ENCODE data around the gene FAM216B.
"Not testable (repeated sequence)": the region's sequence is repeated elsewhere in the genome, so short reads cannot be mapped to it uniquely, and the experiment has no call there.

The FAM216B gene

DNA sequence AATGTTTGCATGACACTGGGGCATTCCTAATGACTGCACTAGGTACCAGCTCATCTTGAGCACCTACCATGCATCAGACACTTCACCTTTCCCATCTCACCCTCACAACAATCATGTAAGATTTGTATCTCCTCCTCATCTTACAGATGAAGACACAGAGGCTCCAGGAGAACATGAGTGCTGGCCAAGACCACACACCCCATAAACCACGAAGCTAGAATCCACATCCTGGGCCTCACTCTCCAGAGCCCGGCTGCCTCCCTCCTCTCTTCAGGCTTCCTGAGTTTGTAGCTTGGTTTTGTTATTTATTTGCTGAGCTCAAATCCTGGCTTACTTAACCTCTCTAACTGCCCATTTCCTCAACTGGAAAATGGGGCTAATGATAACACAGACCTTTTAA, 25.9 kb downstream of the FAM216B start:
- no peaks in the 10 kb centered on the region for H3K27me3 ChIP-seq (replicated peaks; ENCODE audit: control insufficient read depth, insufficient read depth, low read length)
- no peak for DNase-seq (ENCODE audit: low read depth)
- no peaks in the 10 kb centered on the region for H3K9me3 ChIP-seq (ENCODE audit: control insufficient read depth, low read length)
- H3K4me3 ChIP-seq (ENCODE audit: low read length), result no peak overlapping the region
- H3K4me1 ChIP-seq (ENCODE audit: control insufficient read depth, insufficient read depth, low read length), result peaks cover 3% of the 10 kb centered on the region
- no peak overlapping the region for H3K9ac ChIP-seq (ENCODE audit: low read length)
- H3K36me3 ChIP-seq (ENCODE audit: control insufficient read depth, insufficient read depth, low read length, severe bottlenecking), result no peaks in the 10 kb centered on the region

DNA sequence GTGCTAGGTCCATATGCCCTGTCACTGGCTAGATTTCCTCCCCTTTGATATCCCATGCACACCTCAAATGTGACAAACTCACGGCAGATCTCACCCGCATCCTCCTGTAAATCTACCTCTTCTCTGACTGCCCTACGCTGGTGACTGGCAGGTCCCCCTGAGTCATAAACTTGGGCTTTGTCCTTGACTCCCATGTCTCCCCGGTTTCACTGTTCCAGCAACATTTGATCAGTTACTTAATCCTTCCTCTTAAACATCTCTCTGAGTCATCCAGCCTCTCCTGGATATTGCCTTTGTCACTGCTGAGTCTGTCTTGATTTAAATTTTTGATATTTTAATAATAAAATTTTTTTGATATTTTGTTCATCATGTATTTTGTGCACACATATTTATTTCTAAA, 26.5 kb downstream of the FAM216B start:
- Histone ChIP-seq H3K9me3 (ENCODE audit: control insufficient read depth, low read length) (no peaks in the 10 kb centered on the region), H3K9ac (ENCODE audit: low read length) (no peak overlapping the region)

GRCh38 chr13:42808341-42808940, 27.1 kb downstream of the FAM216B start:
- no peaks in the 10 kb centered on the region for H3K27me3 ChIP-seq (replicated peaks; ENCODE audit: control insufficient read depth, insufficient read depth, low read length)
- peaks cover 3% of the 10 kb centered on the region for H3K4me1 ChIP-seq (ENCODE audit: control insufficient read depth, insufficient read depth, low read length)
- DNase-seq (ENCODE audit: low read depth), result no peak
- no peaks in the 10 kb centered on the region for H3K9me3 ChIP-seq (ENCODE audit: control insufficient read depth, low read length)
- H3K36me3 ChIP-seq (ENCODE audit: control insufficient read depth, insufficient read depth, low read length, severe bottlenecking), result no peaks in the 10 kb centered on the region
- no peak overlapping the region for H3K9ac ChIP-seq (ENCODE audit: low read length)
- H3K4me3 ChIP-seq (ENCODE audit: low read length), result no peak overlapping the region

More for the DNA sequence above, 26.5 kb downstream of the FAM216B start:
- Histone ChIP-seq H3K27me3 (replicated peaks; ENCODE audit: control insufficient read depth, insufficient read depth, low read length) (no peaks in the 10 kb centered on the region), H3K36me3 (ENCODE audit: control insufficient read depth, insufficient read depth, low read length, severe bottlenecking) (no peaks in the 10 kb centered on the region), H3K4me3 (ENCODE audit: low read length) (no peak overlapping the region), H3K4me1 (ENCODE audit: control insufficient read depth, insufficient read depth, low read length) (peaks cover 3% of the 10 kb centered on the region)
- DNase-seq (ENCODE audit: low read depth), result peak; percentile 46

DNA sequence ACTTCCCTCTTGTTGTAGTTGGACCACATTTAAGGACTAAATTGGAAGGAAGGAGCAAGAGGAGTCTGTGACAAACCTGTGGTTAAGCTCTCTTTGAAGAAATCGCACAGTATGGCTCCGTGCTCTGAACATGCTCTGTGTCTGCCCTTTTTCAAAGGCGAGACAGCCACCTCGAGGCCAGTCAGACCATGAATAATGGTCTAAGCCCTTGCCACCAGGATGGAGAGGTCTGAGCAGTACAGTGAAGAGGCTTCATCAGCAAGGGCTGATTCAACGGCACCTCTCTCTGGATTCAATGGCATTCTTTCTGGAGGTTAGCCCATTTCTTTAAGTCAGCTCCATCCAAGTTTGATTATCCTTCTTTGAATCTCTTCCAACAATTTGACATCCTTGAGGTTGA, 30.9 kb downstream of the FAM216B start:
- Histone ChIP-seq H3K9me3 (ENCODE audit: control insufficient read depth, low read length) (no peaks in the 10 kb centered on the region), H3K4me1 (ENCODE audit: control insufficient read depth, insufficient read depth, low read length) (peaks cover 18% of the 10 kb centered on the region), H3K4me3 (ENCODE audit: low read length) (no peak overlapping the region), H3K36me3 (ENCODE audit: control insufficient read depth, insufficient read depth, low read length, severe bottlenecking) (no peaks in the 10 kb centered on the region), H3K9ac (ENCODE audit: low read length) (no peak overlapping the region), H3K27me3 (replicated peaks; ENCODE audit: control insufficient read depth, insufficient read depth, low read length) (no peaks in the 10 kb centered on the region)
- peak; percentile 23 for DNase-seq (ENCODE audit: low read depth)

DNA sequence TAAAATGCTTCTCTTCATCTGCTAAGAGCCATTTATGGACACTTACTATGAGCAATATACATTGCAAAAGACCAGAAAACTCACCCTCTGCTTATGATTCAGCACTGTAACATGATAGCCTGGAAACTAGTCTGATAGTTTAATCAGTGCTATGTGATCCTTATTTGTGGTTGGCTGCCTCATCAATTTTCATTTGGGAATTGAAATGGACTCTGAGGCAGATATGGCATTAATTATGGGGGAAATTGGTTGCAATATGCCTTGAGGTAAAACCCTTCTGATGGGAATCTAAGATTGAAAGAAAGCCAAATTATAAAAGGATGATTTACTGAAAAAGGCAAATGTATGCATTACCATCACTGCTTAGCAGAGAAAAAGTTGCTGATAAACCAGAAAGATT, 33.5 kb downstream of the FAM216B start:
- Histone ChIP-seq H3K4me1 (ENCODE audit: control insufficient read depth, insufficient read depth, low read length) (peaks cover 21% of the 10 kb centered on the region), H3K9ac (ENCODE audit: low read length) (no peak overlapping the region), H3K9me3 (ENCODE audit: control insufficient read depth, low read length) (no peaks in the 10 kb centered on the region), H3K27me3 (replicated peaks; ENCODE audit: control insufficient read depth, insufficient read depth, low read length) (no peaks in the 10 kb centered on the region), H3K4me3 (ENCODE audit: low read length) (no peak overlapping the region), H3K36me3 (ENCODE audit: control insufficient read depth, insufficient read depth, low read length, severe bottlenecking) (no peaks in the 10 kb centered on the region)
- peak; percentile 93 for DNase-seq (ENCODE audit: low read depth)

GRCh38 chr13:42815681-42816080, 34.3 kb downstream of the FAM216B start:
- Histone ChIP-seq H3K4me3 (ENCODE audit: low read length) (no peak overlapping the region), H3K36me3 (ENCODE audit: control insufficient read depth, insufficient read depth, low read length, severe bottlenecking) (no peaks in the 10 kb centered on the region), H3K27me3 (replicated peaks; ENCODE audit: control insufficient read depth, insufficient read depth, low read length) (no peaks in the 10 kb centered on the region), H3K4me1 (ENCODE audit: control insufficient read depth, insufficient read depth, low read length) (peaks cover 30% of the 10 kb centered on the region), H3K9ac (ENCODE audit: low read length) (no peak overlapping the region), H3K9me3 (ENCODE audit: control insufficient read depth, low read length) (no peaks in the 10 kb centered on the region)
- DNase-seq (ENCODE audit: low read depth), result peak; percentile 25

DNA sequence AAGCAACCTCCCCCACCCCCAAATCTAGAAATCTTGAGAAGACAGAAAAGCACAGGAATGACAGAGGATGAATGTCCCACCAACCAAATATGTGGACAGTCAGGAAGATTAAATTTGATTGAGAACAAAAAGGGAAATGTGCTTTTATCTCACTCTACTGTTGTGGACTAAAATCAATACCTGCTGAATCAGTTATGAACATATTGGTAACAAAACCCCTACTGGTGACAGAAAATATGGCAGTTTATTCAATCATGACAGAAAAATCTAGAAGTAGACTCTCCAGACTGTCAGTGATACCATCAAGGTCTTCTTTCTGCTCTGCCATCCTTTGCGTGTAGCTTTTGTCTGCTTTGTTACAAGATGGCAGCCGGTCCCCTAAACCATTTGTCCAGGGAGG, 35.2 kb downstream of the FAM216B start:
- Histone ChIP-seq H3K4me1 (ENCODE audit: control insufficient read depth, insufficient read depth, low read length) (peaks cover 38% of the 10 kb centered on the region), H3K27me3 (replicated peaks; ENCODE audit: control insufficient read depth, insufficient read depth, low read length) (no peaks in the 10 kb centered on the region), H3K9ac (ENCODE audit: low read length) (no peak overlapping the region), H3K4me3 (ENCODE audit: low read length) (no peak overlapping the region), H3K36me3 (ENCODE audit: control insufficient read depth, insufficient read depth, low read length, severe bottlenecking) (no peaks in the 10 kb centered on the region), H3K9me3 (ENCODE audit: control insufficient read depth, low read length) (no peaks in the 10 kb centered on the region)
- no peak for DNase-seq (ENCODE audit: low read depth)

GRCh38 chr13:42819687-42820086, 38.3 kb downstream of the FAM216B start:
- H3K9me3 ChIP-seq (ENCODE audit: control insufficient read depth, low read length); DNase-seq (ENCODE audit: low read depth); H3K36me3 ChIP-seq (ENCODE audit: control insufficient read depth, insufficient read depth, low read length, severe bottlenecking); H3K27me3 ChIP-seq (replicated peaks; ENCODE audit: control insufficient read depth, insufficient read depth, low read length); H3K4me3 ChIP-seq (ENCODE audit: low read length): not testable (repeated sequence)
- Histone ChIP-seq H3K9ac (ENCODE audit: low read length) (peak overlapping the region; percentile 50), H3K4me1 (ENCODE audit: control insufficient read depth, insufficient read depth, low read length) (peaks cover 34% of the 10 kb centered on the region)

DNA sequence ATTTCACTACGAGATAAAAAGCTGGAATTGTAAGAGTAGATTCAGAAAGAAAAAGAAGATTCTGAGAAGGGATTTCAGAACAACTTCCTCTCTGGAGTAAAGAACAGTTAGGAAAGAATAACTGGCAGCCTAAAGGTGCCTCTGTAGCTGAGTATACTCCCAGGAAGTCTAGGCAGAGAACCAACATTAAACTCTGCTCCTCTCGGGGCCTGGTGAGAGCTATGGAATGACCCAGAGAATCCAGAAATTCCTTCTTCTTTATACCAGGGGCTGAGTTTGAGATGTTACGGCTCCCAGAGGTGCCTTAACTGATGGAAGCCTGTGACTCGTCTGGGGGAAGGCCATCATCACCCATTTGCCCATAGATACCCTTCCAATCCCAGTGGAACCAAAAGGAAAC, 39.1 kb downstream of the FAM216B start:
- DNase-seq (ENCODE audit: low read depth), result peak; percentile 20
- no peaks in the 10 kb centered on the region for H3K9me3 ChIP-seq (ENCODE audit: control insufficient read depth, low read length)
- H3K9ac ChIP-seq (ENCODE audit: low read length), result no peak overlapping the region
- H3K4me3 ChIP-seq (ENCODE audit: low read length), result peak overlapping the region; percentile 2
- H3K4me1 ChIP-seq (ENCODE audit: control insufficient read depth, insufficient read depth, low read length), result peaks cover 27% of the 10 kb centered on the region
- no peaks in the 10 kb centered on the region for H3K27me3 ChIP-seq (replicated peaks; ENCODE audit: control insufficient read depth, insufficient read depth, low read length)
- no peaks in the 10 kb centered on the region for H3K36me3 ChIP-seq (ENCODE audit: control insufficient read depth, insufficient read depth, low read length, severe bottlenecking)

- no peak overlapping the region for H3K9ac ChIP-seq (ENCODE audit: low read length)
- no peaks in the 10 kb centered on the region for H3K27me3 ChIP-seq (replicated peaks; ENCODE audit: control insufficient read depth, insufficient read depth, low read length)
- H3K36me3 ChIP-seq (ENCODE audit: control insufficient read depth, insufficient read depth, low read length, severe bottlenecking), result no peaks in the 10 kb centered on the region
- peaks cover 23% of the 10 kb centered on the region for H3K4me1 ChIP-seq (ENCODE audit: control insufficient read depth, insufficient read depth, low read length)
- H3K4me3 ChIP-seq (ENCODE audit: low read length), result no peak overlapping the region
- peak; percentile 77 for DNase-seq (ENCODE audit: low read depth)
- no peaks in the 10 kb centered on the region for H3K9me3 ChIP-seq (ENCODE audit: control insufficient read depth, low read length)
Observed at GRCh38 chr13:42821437-42821836, 40.1 kb downstream of the FAM216B start.

DNA sequence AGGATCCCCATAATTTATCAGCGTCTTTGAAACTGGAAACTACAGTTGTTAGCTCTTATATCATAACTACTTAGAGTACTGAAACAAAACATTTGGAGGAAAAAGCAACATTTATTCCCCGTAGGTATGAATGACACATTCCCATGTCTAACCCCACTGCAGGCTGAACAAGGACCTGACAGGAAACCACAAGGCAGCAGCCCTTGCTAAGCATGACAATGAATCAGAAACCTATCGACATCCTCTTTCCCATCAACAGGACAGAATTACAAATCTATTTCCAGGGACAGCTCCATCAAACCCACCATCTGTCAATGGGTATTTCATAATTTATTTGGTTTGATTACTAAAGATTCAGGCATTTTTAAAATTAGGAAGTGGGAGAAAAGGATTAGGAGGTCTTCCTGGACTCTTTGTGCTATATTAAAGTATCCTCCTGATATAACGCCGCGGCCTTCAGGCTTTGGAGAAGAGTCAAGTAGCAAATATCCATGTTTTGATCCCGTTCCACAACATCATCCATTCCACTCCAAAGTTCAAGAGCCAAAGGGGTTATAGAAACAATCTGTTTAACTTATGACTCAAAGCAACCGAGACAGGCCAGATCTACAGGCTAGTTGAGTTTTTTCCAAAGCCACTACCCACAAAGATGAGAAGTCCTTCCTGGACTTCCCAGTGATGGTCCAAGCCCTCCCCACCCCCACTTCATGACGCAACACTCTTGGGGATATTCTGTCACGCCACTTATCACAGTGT, 51.1 kb downstream of the FAM216B start:
- H3K4me1 ChIP-seq (ENCODE audit: control insufficient read depth, insufficient read depth, low read length), result peaks cover 27% of the 10 kb centered on the region
- H3K9ac ChIP-seq (ENCODE audit: low read length), result no peak overlapping the region
- peak; percentile 82 for DNase-seq (ENCODE audit: low read depth)
- H3K9me3 ChIP-seq (ENCODE audit: control insufficient read depth, low read length), result peaks cover 6% of the 10 kb centered on the region
- no peaks in the 10 kb centered on the region for H3K27me3 ChIP-seq (replicated peaks; ENCODE audit: control insufficient read depth, insufficient read depth, low read length)
- H3K4me3 ChIP-seq (ENCODE audit: low read length), result peak overlapping the region; percentile 38
- no peaks in the 10 kb centered on the region for H3K36me3 ChIP-seq (ENCODE audit: control insufficient read depth, insufficient read depth, low read length, severe bottlenecking)

All from adipocyte (in vitro differentiated cells).